Measurements from ENCODE around the gene FCHSD1. TPM values are rescaled to one million over a fixed set of nuclear protein-coding genes. Genes with fewer than 3 reads are reported as not detected.

The FCHSD1 gene
- total and polyA plus RNA-seq, 4 donors, result 12.2 to 23.2 (median 17.7) TPM

DNA sequence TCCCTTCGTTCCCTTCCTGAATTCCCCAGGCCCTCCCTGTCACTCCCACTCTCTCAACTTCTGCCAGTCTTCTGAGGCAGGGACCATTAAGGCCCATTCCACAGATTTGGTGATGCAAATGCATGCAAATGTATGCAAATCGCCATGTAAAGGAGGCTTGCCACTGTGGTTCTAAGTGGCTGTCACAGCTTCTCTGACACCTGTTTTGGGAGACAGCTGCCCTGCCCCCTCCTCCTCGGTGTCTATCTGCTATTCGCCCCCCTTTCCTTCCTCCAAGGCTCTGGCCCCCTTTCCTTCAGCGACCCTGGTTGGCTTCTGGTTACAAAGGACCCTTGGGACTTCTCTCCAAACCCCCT lies 41.3 kb upstream of the FCHSD1 start:
- Histone ChIP-seq H3K4me1 (ENCODE audit: control insufficient read depth in 5 of 5, insufficient read depth in 5 of 5, low read length in 5 of 5) (peaks cover 0 to 10% (median 0%) of the 10 kb centered on the region in 5 donors), H3K27me3 (ENCODE audit: control insufficient read depth in 3 of 3, insufficient read depth in 3 of 3, low read length in 2 of 3) (peaks cover 0 to 15% (median 0%) of the 10 kb centered on the region in 3 donors), H3K9ac (ENCODE audit: insufficient read depth in 1 of 2, low read length in 2 of 2) (no peak overlapping the region), H3K9me3 (ENCODE audit: control insufficient read depth in 4 of 4, insufficient read depth in 3 of 4, low read length in 3 of 4) (no peaks in the 10 kb centered on the region), H3K4me3 (no peak overlapping the region), H3K36me3 (ENCODE audit: control insufficient read depth in 4 of 4, insufficient read depth in 4 of 4, low read length in 4 of 4) (no peaks in the 10 kb centered on the region), H3K27ac (ENCODE audit: low read depth in 1 of 2, low read length in 1 of 2) (no peak overlapping the region)
- ATAC-seq (ENCODE audit: insufficient read depth, low FRiP score) (no peak), DNase-seq (no peak)
- 28 to 33% methylated on average over 5 of the region's 5 CpGs for WGBS, 2 donors
- TF ChIP-seq, protein P1, sequence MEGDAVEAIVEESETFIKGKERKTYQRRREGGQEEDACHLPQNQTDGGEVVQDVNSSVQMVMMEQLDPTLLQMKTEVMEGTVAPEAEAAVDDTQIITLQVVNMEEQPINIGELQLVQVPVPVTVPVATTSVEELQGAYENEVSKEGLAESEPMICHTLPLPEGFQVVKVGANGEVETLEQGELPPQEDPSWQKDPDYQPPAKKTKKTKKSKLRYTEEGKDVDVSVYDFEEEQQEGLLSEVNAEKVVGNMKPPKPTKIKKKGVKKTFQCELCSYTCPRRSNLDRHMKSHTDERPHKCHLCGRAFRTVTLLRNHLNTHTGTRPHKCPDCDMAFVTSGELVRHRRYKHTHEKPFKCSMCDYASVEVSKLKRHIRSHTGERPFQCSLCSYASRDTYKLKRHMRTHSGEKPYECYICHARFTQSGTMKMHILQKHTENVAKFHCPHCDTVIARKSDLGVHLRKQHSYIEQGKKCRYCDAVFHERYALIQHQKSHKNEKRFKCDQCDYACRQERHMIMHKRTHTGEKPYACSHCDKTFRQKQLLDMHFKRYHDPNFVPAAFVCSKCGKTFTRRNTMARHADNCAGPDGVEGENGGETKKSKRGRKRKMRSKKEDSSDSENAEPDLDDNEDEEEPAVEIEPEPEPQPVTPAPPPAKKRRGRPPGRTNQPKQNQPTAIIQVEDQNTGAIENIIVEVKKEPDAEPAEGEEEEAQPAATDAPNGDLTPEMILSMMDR (IDR thresholded peaks at IDR 0.05; ENCODE audit: control extremely low read depth, extremely low read depth), result no peak

- Histone ChIP-seq H3K27me3 (ENCODE audit: control insufficient read depth in 3 of 3, insufficient read depth in 3 of 3, low read length in 2 of 3) (peaks cover 0 to 15% (median 0%) of the 10 kb centered on the region in 3 donors), H3K27ac (ENCODE audit: low read depth in 1 of 2, low read length in 1 of 2) (no peak overlapping the region), H3K4me1 (ENCODE audit: control insufficient read depth in 5 of 5, insufficient read depth in 5 of 5, low read length in 5 of 5) (peaks cover 0 to 10% (median 0%) of the 10 kb centered on the region in 5 donors), H3K36me3 (ENCODE audit: control insufficient read depth in 4 of 4, insufficient read depth in 4 of 4, low read length in 4 of 4) (no peaks in the 10 kb centered on the region), H3K9me3 (ENCODE audit: control insufficient read depth in 4 of 4, insufficient read depth in 3 of 4, low read length in 3 of 4) (no peaks in the 10 kb centered on the region), H3K9ac (ENCODE audit: insufficient read depth in 1 of 2, low read length in 2 of 2) (no peak overlapping the region), H3K4me3 (no peak overlapping the region)
- ATAC-seq (ENCODE audit: insufficient read depth, low FRiP score), result peak; percentile 89
- WGBS, 2 donors, result 3 to 4% methylated on average over 30 of the region's 30 CpGs
- peak; percentile 86 to 91 (median 86) for DNase-seq
- TF ChIP-seq, protein P1 (IDR thresholded peaks at IDR 0.05; ENCODE audit: control extremely low read depth, extremely low read depth), result peak; percentile 99
These were observed 40.8 kb upstream of the FCHSD1 start for GRCh38 chr5:141691867-141692532.

DNA sequence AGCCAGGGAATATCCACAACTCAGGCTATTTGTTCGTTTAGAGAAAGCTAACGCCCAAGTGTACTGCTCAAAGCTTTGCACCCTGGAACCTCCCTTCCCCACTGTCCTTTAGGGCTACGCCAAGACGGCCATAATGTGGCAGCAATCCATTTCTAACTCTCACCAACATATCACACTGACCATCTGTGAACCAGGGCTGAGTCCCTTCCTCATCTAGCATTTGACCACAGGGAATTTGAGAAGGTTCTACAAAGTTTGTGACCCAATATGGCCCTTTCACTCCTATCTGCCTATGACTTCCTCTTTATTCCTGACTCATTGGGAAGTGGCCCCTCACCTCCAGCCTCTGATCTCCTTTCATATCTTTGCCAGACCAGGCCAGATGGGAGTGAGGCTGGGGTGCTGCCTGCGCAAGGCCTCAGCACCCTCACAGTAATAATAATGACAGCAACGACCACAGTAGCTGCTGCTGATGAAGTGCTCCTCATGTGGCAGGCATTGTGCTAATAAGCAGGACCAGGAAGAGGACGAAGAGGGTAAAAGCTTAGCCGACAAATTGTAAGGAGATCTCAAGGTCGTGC lies 40.2 kb upstream of the FCHSD1 start:
- WGBS, 2 donors, result 70 to 72% methylated on average over 9 of the region's 9 CpGs
- Histone ChIP-seq H3K9me3 (ENCODE audit: control insufficient read depth in 4 of 4, insufficient read depth in 3 of 4, low read length in 3 of 4) (no peaks in the 10 kb centered on the region), H3K4me3 (no peak overlapping the region), H3K4me1 (ENCODE audit: control insufficient read depth in 5 of 5, insufficient read depth in 5 of 5, low read length in 5 of 5) (peaks cover 0 to 10% (median 0%) of the 10 kb centered on the region in 5 donors), H3K9ac (ENCODE audit: insufficient read depth in 1 of 2, low read length in 2 of 2) (no peak overlapping the region), H3K36me3 (ENCODE audit: control insufficient read depth in 4 of 4, insufficient read depth in 4 of 4, low read length in 4 of 4) (no peaks in the 10 kb centered on the region), H3K27me3 (ENCODE audit: control insufficient read depth in 3 of 3, insufficient read depth in 3 of 3, low read length in 2 of 3) (peaks cover 0 to 10% (median 0%) of the 10 kb centered on the region in 3 donors), H3K27ac (ENCODE audit: low read depth in 1 of 2, low read length in 1 of 2) (no peak overlapping the region)
- DNase-seq (no peak), ATAC-seq (ENCODE audit: insufficient read depth, low FRiP score) (no peak)
- TF ChIP-seq, protein P1 (IDR thresholded peaks at IDR 0.05; ENCODE audit: control extremely low read depth, extremely low read depth), result no peak

All from lung (tissue), 12 donors.